H9 (cell line): ENCODE data around the gene TMEM161A. TPM values are rescaled to one million over a fixed set of nuclear protein-coding genes. Genes with fewer than 3 reads are reported as not detected.
A peak's percentile ranks its signal among the peaks of the same experiment; 100 is the strongest.

Experiments
- DNase-seq: peaks from one replicate; pipeline ENCODE4 v3.0.0-alpha.2; 2017
- H2AFZ ChIP-seq: one replicate; pipeline ENCODE4 v1.6.1; 2013; ENCODE audit warnings: mild to moderate bottlenecking, low read length, control low read depth, moderate library complexity
- H2AK5ac ChIP-seq: 2 replicates; pipeline ENCODE4 v1.6.1; 2013; ENCODE audit warnings: low read length, control low read depth, mixed read lengths; ENCODE audit not compliant: insufficient read length
- H2BK120ac ChIP-seq: one replicate; pipeline ENCODE4 v1.6.1; 2013; ENCODE audit warnings: low read depth, mild to moderate bottlenecking, low read length, control low read depth, inconsistent platforms; ENCODE audit not compliant: poor library complexity, severe bottlenecking
- H2BK12ac ChIP-seq: 2 replicates; pipeline ENCODE4 v1.6.1; 2013; ENCODE audit warnings: low read length, control low read depth, mixed read lengths, low read depth; ENCODE audit not compliant: insufficient read length
- H2BK15ac ChIP-seq: 2 replicates; pipeline ENCODE4 v1.6.1; 2013; ENCODE audit warnings: low read depth, low read length, control low read depth
- H2BK20ac ChIP-seq: one replicate; pipeline ENCODE4 v1.6.1; 2013; ENCODE audit warnings: low read depth, mild to moderate bottlenecking, low read length, control low read depth, inconsistent platforms; ENCODE audit not compliant: poor library complexity, severe bottlenecking
- H2BK5ac ChIP-seq: 2 replicates; pipeline ENCODE4 v1.6.1; 2013; ENCODE audit warnings: low read length, control low read depth, mixed read lengths; ENCODE audit not compliant: insufficient read length
- H3K14ac ChIP-seq: 2 replicates; pipeline ENCODE4 v1.6.1; 2013; ENCODE audit warnings: low read length, control low read depth; ENCODE audit not compliant: insufficient read depth
- H3K18ac ChIP-seq: 2 replicates; pipeline ENCODE4 v1.6.1; 2013; ENCODE audit warnings: low read depth, mild to moderate bottlenecking, mixed read lengths, low read length, control low read depth; ENCODE audit not compliant: insufficient read length
- H3K23ac ChIP-seq: 2 replicates; pipeline ENCODE4 v1.6.1; 2013; ENCODE audit warnings: low read length, control low read depth, mixed read lengths, low read depth; ENCODE audit not compliant: insufficient read length
- H3K23me2 ChIP-seq: 2 replicates; pipeline ENCODE4 v1.6.1; 2013; ENCODE audit warnings: low read depth, mild to moderate bottlenecking, mixed read lengths, low read length, control low read depth; ENCODE audit not compliant: insufficient read length, poor library complexity, severe bottlenecking
- H3K27ac ChIP-seq: 2 replicates; pipeline ENCODE4 v1.5.1; 2013; ENCODE audit warnings: low read length, control low read depth, mixed read lengths, low read depth; ENCODE audit not compliant: insufficient read length
- H3K27me3 ChIP-seq: 2 replicates; pipeline ENCODE4 v1.6.1; 2013; ENCODE audit warnings: low read length, control low read depth, inconsistent platforms; ENCODE audit not compliant: insufficient read depth
- H3K4ac ChIP-seq: 2 replicates; pipeline ENCODE4 v1.6.1; 2013; ENCODE audit warnings: low read depth, mild to moderate bottlenecking, control low read depth, inconsistent platforms, low read length, moderate library complexity
- H3K4me1 ChIP-seq: 2 replicates; pipeline ENCODE4 v1.6.1; 2013; ENCODE audit warnings: low read length, control low read depth, inconsistent platforms; ENCODE audit not compliant: insufficient read depth
- H3K4me2 ChIP-seq: 2 replicates; pipeline ENCODE4 v1.6.1; 2013; ENCODE audit warnings: low read length, control low read depth, mixed read lengths; ENCODE audit not compliant: insufficient read length, insufficient read depth
- H3K56ac ChIP-seq: 2 replicates; pipeline ENCODE4 v1.6.1; 2013; ENCODE audit warnings: low read depth, mild to moderate bottlenecking, mixed read lengths, low read length, control low read depth; ENCODE audit not compliant: insufficient read length
- H3K79me1 ChIP-seq: 2 replicates; pipeline ENCODE4 v1.6.1; 2013; ENCODE audit warnings: low read depth, mild to moderate bottlenecking, moderate library complexity, low read length, control low read depth, inconsistent platforms; ENCODE audit not compliant: insufficient read depth, poor library complexity, severe bottlenecking
- H3K79me2 ChIP-seq: 2 replicates; pipeline ENCODE4 v1.6.1; 2013; ENCODE audit warnings: low read length, control low read depth, inconsistent platforms; ENCODE audit not compliant: insufficient read depth
- H3K9ac ChIP-seq: 2 replicates; pipeline ENCODE4 v1.6.1; 2013; ENCODE audit warnings: low read length, control low read depth, mixed read lengths; ENCODE audit not compliant: insufficient read length; ENCODE audit errors: extremely low read depth
- H3K9me3 ChIP-seq: one replicate; pipeline ENCODE4 v1.6.1; 2013; ENCODE audit warnings: low read depth, low read length, inconsistent platforms; ENCODE audit not compliant: control insufficient read depth
- H3T11ph ChIP-seq: one replicate; pipeline ENCODE4 v1.6.1; 2013; ENCODE audit warnings: mild to moderate bottlenecking, low read length, control low read depth, inconsistent platforms
- H4K20me1 ChIP-seq: one replicate; pipeline ENCODE4 v1.6.1; 2013; ENCODE audit not compliant: control insufficient read depth, insufficient read length, insufficient read depth
- H4K5ac ChIP-seq: 2 replicates; pipeline ENCODE4 v1.6.1; 2013; ENCODE audit warnings: low read depth, mild to moderate bottlenecking, mixed read lengths, low read length, control low read depth; ENCODE audit not compliant: insufficient read length
- H4K8ac ChIP-seq: replicated peaks from 2 replicates; pipeline ENCODE4 v1.6.1; 2013; ENCODE audit warnings: low read length, control low read depth, mixed read lengths, low read depth; ENCODE audit not compliant: insufficient read length
- H4K91ac ChIP-seq: 2 replicates; pipeline ENCODE4 v1.6.1; 2013; ENCODE audit warnings: low read depth, mild to moderate bottlenecking, moderate library complexity, mixed read lengths, low read length, control low read depth; ENCODE audit not compliant: insufficient read length
- H3K27ac Mint-ChIP-seq, 3 experiments: 2 replicates in 2 of 3; 3 replicates in 1 of 3; pipeline ENCODE4 v1.8.0; 2020 to 2021; ENCODE audit warnings: mixed read lengths in 3 of 3, mild to moderate bottlenecking in 1 of 3, moderate library complexity in 1 of 3
- H3K27me3 Mint-ChIP-seq: 2 replicates; pipeline ENCODE4 v1.8.0; 2021; ENCODE audit warnings: low read depth, mild to moderate bottlenecking, moderate library complexity, mixed read lengths
- H3K36me3 Mint-ChIP-seq, 3 experiments: 2 replicates in 2 of 3; 3 replicates in 1 of 3; pipeline ENCODE4 v1.8.0; 2020 to 2021; ENCODE audit warnings: low read depth in 3 of 3, mixed read lengths in 3 of 3; ENCODE audit not compliant: insufficient read depth in 1 of 3
- H3K4me1 Mint-ChIP-seq, 2 experiments: 2 replicates each; pipeline ENCODE4 v1.8.0; 2020; ENCODE audit warnings: mixed read lengths in 2 of 2
- H3K4me3 Mint-ChIP-seq, 2 experiments: 2 replicates in 1 of 2; 3 replicates in 1 of 2; pipeline ENCODE4 v1.8.0; 2020 to 2021; ENCODE audit warnings: mild to moderate bottlenecking in 2 of 2, mixed read lengths in 2 of 2, moderate library complexity in 1 of 2
- H3K9me3 Mint-ChIP-seq, 2 experiments: 2 replicates in 1 of 2; 3 replicates in 1 of 2; pipeline ENCODE4 v1.8.0; 2020; ENCODE audit warnings: mild to moderate bottlenecking in 2 of 2, mixed read lengths in 2 of 2, moderate library complexity in 1 of 2
- CTCF ChIP-seq: fragments of 200-600 bp; sonication (generic); conservative IDR thresholded peaks from 3 replicates; pipeline ENCODE4 v1.8.0; 2021; ENCODE audit warnings: antibody characterized with exemption, mild to moderate bottlenecking
- WGBS: extraction: QIAGEN DNeasy Blood & Tissue Kit; methylation state at CpG from one replicate; pipeline ENCODE4 v1.1.7; 2013; ENCODE audit warnings: missing lambda C conversion rate, low lambda C conversion rate, mixed read lengths; ENCODE audit not compliant: insufficient read length; ENCODE audit errors: extremely low coverage; 5-methylcytosine and 5-hydroxymethylcytosine counted together
- total RNA-seq: library from RNA; stranded (reverse); gene quantifications from 2 replicates; pipeline ENCODE4 v1.2.1, GENCODE V29; 2021

TMEM161A gene
- total RNA-seq, 1 experiment from 2014 or later = 40.9 TPM

- Histone ChIP-seq H3K9me3 (no peaks in the 10 kb centered on the region), H3K9ac (no peak overlapping the region), H3K4me1 (no peaks in the 10 kb centered on the region), H4K20me1 (no peaks in the 10 kb centered on the region), H3K56ac (no peak overlapping the region), H3K18ac (peak overlapping the region; percentile 39), H3K14ac (0 out of 2 replicates have a peak overlapping the region, but pooled peaks have one; percentile 45), H4K8ac (no peak overlapping the region), H2BK15ac (no peak overlapping the region), H2BK12ac (no peak overlapping the region), H3K79me1 (no peaks in the 10 kb centered on the region), H4K91ac (no peak overlapping the region), H3K27me3 (no peaks in the 10 kb centered on the region), H3T11ph (no peak overlapping the region), H2AFZ (no peak overlapping the region), H3K4me2 (peak overlapping the region; percentile 86), H2BK20ac (no peak overlapping the region), H2AK5ac (no peak overlapping the region), H4K5ac (no peak overlapping the region), H2BK5ac (no peak overlapping the region), H3K27ac (no peak overlapping the region), H3K23me2 (peaks cover 4% of the 10 kb centered on the region), H3K79me2 (no peaks in the 10 kb centered on the region), H3K4ac (no peak overlapping the region), H3K23ac (no peak overlapping the region), H2BK120ac (no peak overlapping the region)
- Mint-ChIP-seq H3K9me3 (peaks cover 9 to 15% of the 10 kb centered on the region in 2 experiments), H3K4me3 (peak overlapping the region; percentile 57 to 65; a peak in 4 of 5 replicates), H3K36me3 (peaks cover 21 to 37% (median 33%) of the 10 kb centered on the region in 3 experiments), H3K27ac (peak overlapping the region in 2 of 3 experiments; percentile 34 to 93; a peak in 2 of 7 replicates), H3K27me3 (no peaks in the 10 kb centered on the region), H3K4me1 (peaks cover 2 to 15% of the 10 kb centered on the region in 2 experiments; a peak in 2 of 4 replicates)
- peak; percentile 100 for DNase-seq
- WGBS = no CpG with 5 or more reads among the region's 39 CpGs
- TF ChIP-seq CTCF = peak; percentile 32; the same call in 2 of the 3 replicates
These were observed 17.7 kb downstream of the TMEM161A start for GRCh38 chr19:19120308-19121231.
